HG03442 (cell line): Measurements from ENCODE around the gene CNOT6.
"Not testable (repeated sequence)": the region's sequence is repeated elsewhere in the genome, so short reads cannot be mapped to it uniquely, and the experiment has no call there.

Experiments used
- ATAC-seq: cut with Tn5 transposase; IDR thresholded peaks from one replicate; pipeline ENCODE4 v1.9.1; 2021; ENCODE audit warnings: mild to moderate bottlenecking, moderate library complexity; ENCODE audit not compliant: unreplicated experiment

Gene CNOT6

DNA sequence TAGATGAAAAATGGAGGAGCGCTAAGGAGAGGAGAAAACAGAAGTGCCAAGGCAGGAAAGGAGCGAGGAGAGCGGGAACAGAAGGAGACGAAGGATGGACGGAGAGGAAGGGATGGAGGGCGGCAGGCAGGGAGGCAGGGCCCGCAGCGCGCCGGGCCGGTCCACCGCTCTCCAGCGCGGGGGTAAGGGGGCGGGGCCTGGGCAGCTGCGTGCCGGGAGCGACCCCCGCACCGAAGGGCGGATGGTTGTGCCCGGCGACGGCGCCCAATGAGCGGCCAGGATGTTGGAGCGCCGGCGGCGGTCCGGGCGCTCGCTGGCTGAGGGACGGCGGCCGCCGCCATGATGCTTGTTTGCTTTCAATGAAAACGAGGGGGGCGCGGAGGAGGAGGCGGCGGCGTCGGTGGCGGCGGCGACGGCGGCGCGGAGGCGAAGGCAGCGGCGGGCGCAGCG lies at the start of gene CNOT6:
Gene CNOT6, plus strand, starts transcription at position 320 of the 450 bp plus-strand sequence. CDS start 34,898 bp downstream, outside the sequence.
- peak; percentile 89 for ATAC-seq

DNA sequence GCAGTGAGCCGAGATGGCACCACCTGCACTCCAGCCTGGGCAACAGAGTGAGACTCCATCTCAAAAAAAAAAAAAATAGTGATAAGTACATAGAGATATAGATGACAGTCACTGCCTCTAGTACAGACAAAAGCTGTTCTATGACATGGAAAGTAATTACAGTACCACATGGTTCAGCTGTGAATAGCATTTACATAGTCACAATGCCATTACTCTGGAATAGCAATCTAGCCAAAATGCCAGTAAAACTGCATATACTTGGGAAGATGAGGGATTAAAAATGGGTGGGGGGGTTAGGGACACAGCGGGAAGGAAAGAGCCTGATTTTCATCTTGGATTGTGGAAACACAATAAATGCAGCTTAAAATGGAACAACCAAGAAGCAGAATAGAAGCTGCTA lies 39.4 kb upstream of the CNOT6 start:
- no peak for ATAC-seq

DNA sequence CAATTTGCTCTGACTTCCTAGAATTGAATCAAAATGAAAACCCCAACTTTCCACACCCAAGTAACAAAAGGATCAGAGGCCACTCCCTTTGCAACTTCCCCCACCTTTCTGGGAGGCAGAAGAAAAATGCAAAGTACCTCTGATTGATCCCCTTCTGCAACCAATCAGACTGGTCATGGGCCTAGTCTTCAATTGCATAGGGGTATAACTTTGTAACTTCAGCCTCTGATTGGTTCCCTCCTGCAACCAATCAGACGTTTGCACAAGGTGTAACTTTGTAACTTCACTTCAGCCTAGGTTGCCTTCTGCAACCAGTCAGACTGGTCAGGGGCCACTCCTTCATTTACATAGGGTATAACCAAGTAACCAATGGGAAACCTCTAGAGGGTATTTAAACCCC lies 38.3 kb upstream of the CNOT6 start:
- ATAC-seq = no peak

DNA sequence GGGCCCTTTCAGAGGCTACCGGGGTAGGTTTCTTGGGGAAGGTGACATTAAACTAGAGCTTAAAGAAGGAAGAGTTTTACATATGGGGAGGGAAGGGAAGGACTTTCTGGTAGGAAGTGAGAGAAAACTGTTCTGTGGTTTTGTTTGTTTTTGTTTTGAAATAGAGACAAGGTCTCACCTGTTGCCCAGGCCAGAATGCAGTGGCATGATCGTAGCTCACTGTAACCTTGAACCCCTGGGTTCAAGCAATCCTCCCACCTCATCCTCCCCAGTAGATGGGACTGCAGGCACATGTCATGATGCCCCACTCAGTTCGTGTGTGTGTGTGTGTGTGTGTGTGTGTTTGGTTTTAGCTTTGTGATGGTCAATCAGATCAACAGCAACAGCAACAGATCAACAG lies 37.4 kb upstream of the CNOT6 start:
- no peak for ATAC-seq

DNA sequence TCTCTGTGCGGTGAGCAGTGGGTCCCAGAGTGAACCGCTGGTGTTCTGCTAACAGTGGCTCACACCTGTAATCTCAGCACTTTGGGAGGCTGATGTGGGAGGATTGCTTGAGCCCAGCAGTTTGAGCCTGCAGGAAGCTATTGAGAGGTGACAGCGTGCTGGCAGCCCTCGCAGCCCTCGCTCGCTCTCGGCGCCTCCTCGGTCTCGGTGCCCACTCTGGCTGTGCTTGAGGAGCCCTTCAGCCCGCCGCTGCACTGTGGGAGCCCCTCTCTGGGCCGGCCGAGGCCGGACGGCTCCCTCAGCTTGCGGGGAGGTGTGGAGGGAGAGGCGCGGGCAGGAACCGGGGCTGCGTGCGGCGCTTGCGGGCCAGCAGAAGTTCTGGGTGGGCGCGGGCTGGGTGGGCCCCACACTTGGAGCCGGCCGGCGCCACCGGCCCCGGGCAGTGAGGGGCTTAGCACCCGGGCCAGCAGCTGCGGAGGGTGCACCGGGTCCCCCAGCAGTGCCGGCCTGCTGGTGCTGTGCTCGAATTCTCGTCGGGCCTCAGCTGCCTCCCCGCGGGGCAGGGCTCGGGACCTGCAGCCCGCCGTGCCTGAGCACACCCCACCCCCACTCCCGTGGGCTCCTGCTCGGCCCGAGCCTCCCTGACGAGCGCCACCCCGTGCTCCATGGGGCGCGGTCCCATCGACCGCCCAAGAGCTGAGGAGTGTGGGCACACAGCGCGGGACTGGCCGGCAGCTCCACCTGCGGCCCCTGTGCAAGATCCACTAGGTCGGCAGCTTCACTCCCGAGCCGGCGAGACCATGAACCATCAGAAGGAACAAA lies 35.1 kb upstream of the CNOT6 start:
- not testable (repeated sequence) for ATAC-seq

DNA sequence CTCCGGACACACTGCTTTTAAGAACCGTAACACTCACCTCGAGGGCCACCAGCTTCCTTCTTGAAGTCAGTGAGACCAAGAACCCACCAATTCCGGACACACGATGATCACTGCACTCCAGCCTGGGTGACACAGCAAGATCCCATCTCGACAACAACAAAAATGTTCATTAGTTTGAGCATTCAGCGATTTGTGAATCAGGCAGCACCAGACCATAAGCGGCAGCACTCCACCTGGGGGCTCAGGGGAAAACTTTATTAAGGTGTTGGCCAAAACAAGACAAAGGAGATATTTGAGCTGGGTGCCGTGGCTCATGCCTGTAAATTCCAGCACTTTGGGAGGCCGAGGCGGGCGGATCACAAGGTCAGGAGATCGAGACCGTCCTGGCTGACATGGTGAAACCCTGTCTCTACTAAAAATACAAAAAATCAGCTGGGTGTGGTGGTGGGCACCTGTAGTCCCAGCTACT lies 34.5 kb upstream of the CNOT6 start:
- ATAC-seq = not testable (repeated sequence)

DNA sequence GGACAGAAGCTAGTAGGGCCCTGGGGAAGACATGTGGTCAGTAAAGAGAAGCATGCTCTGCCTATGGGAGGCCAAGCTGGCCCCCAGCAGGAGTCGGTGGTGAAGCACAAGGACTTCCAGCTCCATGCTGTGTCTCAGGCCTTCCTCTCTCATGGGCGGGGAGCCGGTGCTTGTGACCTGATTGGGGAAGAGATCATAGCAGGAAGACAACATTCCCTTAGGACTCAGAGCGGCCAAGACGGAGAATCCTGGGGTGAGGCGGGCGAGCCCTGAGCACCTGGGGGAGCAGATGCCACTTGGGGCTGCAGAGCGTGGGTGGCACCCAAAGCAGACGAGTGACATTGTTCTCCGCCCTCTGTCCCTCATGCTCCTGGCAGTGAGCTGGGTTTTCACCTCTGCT lies 33.3 kb upstream of the CNOT6 start:
- no peak for ATAC-seq

DNA sequence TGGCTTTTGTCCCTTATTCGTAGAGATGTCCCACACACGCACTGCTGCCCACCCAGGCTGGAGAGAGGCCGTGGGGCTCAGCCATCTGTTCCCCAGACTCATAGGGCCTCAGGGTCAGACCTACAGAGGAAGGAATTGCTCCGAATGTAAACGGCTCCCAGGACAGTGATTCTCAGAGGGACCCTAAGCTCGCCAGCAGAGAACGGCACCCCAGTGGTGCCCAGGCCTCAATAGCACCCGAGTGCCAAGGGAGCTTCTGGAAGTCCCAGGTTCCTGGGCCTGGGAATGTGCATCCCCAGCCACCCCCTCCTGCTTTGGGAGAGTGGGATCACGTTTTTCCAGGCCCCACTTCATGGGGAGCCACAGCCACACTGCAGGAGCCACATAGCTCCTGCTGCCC lies 32.9 kb upstream of the CNOT6 start:
- no peak for ATAC-seq

DNA sequence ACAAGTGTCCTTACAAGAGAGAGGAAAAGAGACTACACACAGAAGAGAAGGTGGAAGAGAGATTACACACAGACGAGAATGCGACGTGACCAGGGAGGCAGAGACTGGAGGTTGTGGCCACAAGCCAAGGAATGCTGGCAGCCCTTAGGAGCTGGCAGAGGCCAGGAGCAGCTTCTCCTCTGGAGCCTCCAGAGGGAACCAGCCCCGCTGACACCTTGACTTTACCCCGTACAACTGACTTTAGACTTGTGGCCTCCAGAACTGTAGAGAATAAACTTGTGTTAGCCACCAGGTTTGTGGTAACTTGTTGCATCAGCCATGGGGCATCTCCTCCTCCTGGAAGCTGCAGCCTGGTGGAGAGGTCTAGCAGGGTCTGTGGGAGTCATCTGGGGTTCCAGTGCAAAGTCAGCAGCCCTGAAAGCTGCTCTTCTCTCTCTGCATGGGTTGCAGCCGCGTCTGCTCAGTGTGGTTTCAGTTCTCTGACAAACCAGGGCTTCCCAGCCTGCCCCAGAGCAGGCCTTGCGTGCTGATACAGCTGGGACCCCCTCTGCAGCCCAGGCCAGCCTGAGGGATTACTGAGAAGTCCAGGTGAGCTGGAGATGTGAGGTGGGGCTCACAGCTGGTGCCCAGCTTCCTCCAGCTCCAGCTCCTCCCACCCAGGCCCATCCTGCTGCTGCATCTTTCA lies 30.8 kb upstream of the CNOT6 start:
- ATAC-seq = no peak

DNA sequence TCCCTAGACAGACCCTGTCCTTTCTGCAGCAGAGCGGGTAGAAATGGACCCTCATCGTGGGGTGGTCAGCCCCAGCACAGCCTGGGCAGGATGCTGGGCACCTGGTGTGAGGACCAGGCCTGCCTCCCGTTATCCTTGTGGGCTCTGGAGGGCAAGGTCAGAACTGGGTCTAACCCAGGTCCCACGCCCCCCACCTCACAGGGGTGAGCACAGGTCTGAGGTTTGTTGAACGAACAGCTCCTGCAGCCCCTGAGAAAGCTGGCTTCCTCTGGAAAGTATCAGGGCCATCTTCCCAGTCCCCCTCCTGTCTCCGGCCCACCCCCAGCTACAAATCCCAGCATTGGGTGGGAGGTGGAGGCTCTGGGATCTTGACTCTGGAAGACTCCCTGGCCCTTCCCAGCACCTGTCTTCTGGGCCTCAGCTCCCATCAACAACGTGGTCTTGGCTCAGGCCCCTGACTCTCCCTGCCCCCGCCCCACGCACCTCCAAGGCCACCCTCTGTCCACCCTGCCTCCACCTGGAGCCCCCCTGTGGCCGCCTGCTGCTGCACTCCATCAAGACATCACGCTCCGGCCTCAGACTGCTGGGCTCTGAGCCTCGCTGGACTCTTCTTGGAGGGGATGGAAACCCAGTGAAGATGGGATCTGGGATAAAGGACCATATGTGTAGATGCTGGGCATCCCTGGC lies 30.1 kb upstream of the CNOT6 start:
- no peak for ATAC-seq

DNA sequence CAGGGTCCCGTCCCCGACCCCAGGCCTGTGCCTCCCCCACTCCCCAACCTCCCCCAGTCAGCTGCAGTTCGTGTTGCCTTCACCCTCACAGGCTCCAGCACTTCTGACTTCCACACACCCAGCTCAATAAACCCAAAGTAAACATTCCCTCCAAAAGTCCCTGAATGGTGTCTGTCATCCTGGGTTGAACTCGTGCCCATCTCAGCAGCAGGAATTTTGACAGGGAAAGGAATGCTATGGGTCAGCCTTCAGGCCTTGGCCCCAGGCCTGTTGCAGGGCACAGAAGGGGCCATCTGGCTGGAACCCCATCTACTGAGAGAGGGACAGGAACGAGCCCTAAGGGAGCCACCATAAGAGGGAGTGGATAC lies 29.6 kb upstream of the CNOT6 start:
- ATAC-seq = no peak

DNA sequence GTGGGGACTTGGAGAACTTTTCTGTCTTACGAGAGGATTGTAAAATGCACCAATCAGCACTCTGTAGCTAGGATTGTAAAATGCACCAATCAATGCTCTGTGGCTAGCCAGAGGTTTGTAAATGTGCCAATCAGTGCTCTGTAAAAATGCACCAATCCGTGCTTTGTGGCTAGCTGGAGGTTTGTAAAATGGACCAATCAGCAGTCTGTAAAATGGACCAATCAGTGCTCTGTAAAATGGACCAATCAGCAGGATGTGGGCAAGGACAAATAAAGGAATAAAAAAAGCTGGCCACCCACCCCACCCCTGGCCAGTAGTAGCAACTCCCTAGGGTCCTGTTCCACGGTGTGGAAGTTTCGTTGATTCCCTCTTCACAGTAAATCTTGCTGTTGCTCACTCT lies 29.1 kb upstream of the CNOT6 start:
- not testable (repeated sequence) for ATAC-seq

DNA sequence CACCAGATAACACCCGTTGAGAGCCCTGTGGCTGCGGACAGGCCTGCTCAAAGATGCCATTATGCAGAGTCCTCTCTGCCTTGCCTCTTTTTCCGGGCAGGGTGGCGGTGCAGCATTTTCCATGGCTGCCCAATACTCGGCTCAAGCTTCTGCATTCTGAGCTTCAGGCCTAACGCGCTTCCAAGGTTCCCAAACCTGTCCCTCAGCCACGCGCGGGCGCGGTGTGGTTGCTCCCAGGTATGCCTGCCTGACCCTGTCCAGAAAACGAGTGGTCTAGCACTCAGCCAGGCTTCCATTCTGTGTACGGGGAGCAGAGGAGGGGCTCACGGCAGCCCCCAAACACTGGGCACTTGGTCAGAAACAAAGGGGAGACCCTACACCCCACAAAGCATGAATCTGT lies 27.9 kb upstream of the CNOT6 start:
- no peak for ATAC-seq

DNA sequence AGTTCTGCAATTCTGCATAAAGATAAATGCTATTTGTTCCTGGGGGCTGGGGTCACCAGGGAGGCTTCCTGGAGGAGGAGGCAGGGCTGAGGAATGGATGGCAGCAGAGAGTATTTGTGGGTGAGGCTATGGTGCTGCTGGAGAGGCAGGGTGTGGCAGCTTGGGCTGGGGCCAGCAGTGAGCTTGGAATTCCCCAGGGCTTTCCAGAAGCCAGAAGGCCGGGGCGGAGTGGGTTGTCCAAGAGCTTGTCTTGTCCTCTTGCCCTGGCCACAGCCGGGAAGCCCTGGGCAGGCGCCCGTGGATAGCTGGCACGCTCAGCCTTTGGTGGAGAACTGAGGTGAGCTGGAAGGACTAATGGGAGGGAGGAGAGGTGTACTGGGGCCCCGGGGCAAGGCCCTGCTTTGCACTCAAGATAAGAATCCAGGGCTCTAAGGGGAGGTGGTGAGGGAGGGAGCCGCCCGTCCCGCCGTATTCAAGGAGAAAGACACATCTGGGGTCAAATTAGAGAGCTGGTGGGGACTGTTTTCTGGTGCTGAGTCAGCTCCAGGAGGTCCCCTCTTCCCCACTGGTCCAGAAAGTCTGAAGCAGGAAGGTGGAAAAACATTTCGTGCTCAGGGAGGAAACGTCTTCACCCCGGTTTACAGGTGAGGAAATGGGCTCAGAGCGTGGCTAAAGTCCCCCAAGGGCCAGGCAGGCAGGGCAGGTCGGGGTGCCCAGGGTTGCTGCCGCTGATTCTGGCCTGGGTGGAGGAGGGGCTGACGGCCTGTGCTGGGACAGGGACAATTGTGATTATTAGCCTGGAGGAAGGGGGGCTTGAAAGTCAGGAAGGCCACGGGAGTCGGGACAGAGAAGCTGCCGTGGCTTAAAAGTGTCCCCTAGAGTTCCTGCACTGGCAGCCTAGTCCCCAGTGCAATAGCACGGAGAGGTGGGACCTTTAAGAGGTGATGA lies 26.9 kb upstream of the CNOT6 start:
- no peak for ATAC-seq

DNA sequence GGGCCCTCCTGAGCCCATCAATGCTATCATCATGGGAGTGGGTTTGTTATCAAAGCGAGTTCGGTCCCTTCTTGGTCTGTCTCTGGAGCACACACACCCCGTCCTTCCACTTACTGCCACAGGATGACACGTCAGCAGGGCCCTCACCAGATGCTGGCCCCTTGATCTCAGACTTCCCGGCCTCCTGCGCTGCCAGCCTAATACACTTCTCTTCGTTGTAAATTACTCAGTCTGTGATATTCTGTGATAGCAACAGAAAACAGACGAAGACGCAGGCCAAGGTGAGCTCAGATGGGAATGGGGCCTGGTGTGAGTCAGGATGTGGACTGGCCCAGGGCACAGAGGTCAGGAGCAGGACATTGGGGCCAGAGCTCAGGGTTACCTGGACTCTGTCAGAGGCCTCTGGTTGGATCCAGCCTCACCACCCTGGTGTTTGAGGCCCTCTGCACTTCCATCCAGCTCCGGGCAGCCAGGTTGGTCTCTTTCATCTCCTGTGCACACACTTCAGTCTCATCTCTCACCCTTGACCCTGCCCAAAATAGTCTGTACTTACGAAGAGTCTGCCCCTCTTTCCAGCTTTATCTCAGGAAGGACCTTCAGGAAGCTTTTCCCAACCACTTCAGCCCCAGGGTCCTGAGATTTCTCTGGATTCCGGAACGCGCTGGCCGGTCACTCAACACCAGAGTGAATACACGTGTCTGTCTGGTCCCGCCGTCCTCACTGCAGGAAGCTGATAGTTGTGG lies 26.0 kb upstream of the CNOT6 start:
- no peak for ATAC-seq

DNA sequence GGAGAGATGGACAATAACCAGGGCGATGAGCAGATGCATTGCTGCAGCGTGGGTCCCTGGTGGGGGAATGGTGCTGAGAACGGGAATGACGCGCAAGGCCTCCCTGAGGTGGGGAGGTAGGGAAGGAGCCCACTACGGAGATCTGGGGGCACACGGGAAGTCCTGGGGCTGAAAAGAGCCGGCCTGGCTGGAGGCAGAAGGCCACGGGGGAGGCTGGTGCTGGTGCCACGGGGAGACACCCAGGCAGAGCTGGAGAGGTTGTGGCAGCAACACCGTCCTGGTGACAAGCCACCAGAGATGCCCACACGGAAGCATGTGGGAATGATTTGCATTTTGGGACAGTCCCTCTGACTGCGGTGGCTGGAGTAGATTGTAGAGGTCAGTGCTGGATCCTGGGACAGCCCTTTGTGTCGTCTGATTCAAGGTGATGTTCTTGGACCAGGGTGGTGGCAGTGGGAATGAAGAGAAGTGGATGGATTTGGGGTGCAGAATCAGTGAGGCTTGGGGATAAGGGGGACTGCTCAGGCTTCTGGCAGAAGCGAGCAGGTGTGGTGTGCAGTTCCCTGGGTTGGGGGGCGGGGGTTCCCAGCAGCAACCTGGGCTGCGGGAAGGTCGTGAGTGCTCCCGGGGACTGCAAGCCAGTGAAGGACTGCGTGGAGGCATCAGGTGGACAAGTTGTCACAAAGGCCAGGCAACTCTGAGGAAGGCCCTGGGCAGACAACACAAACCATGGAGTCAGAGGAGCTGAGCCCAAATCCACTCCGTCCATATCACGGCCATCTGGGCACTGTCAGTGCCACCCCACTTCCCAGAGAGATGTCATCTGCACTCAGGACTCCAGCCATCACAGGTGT lies 25.2 kb upstream of the CNOT6 start:
- ATAC-seq = no peak

DNA sequence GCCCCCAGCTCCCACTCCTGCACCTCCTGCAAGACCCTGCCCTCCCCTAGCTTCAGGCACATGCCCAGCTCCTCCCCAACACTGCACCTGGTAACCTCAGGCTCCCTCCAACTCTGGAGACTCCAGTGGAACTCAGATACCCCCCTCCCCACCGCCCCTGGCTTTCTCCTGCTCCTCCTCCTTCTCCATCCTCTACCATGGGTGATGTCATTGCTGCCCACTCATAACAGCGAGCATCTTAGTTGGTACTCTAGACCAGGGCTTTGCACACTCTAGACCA lies 24.7 kb upstream of the CNOT6 start:
- ATAC-seq = no peak

DNA sequence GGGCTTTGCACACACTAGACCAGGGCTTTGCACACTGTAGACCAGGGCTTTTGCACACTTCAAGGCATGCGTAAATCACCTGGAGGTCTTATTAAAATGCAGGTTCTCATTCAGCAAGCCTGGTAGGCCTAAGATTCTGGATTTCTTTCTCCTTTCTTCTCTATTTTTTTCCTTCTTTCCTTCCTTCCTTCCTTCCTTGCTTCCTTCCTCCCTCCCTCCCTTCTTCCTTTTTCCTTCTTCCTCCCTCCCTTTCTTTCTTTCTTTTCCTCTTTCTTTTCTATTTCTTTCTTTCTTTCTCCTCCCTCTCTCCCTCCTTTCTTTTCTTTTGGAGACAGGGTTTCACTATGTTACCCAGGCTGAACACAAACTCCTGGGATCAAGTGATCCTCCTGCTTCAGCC lies 24.3 kb upstream of the CNOT6 start:
- ATAC-seq = no peak

DNA sequence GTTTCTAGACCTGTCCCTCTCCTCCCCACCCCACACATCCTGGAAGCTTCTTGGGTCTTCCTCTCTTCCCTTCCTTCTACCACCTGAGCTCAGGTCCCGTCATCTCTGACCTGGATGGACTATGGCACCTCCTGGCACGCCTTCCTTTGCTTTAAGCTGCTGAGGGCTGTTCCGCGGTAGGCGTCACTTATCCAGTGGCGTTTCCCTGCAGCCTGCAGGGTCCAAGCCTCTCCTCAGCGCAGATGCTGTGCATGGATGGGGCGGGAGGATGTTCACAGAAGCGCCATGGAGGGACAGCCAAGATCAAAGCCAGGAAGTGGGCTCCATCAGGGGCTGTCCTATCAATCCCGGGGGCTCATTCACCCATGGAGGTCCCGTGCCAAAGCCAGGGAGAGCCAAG lies 23.8 kb upstream of the CNOT6 start:
- no peak for ATAC-seq
